ENCODE results near the gene TPPP2.
"Not testable (repeated sequence)": the region's sequence is repeated elsewhere in the genome, so short reads cannot be mapped to it uniquely, and the experiment has no call there.

Gene TPPP2

GRCh38 chr14:21038441-21039422 is 8.7 kb downstream of the TPPP2 start:
- DNase-seq (ENCODE audit: low spot score), result no peak

- peak; percentile 63 for DNase-seq (ENCODE audit: low spot score)
Measured at GRCh38 chr14:21039585-21040369, 9.8 kb downstream of the TPPP2 start.

GRCh38 chr14:21040370-21040925 is 10.4 kb downstream of the TPPP2 start:
- no peak for DNase-seq (ENCODE audit: low spot score)

- DNase-seq (ENCODE audit: low spot score), result not testable (repeated sequence)
Measured at GRCh38 chr14:21040941-21041340, 10.9 kb downstream of the TPPP2 start.

GRCh38 chr14:21041676-21042433 is 11.8 kb downstream of the TPPP2 start, which contains the start of gene RNASE7:
TSS of gene RNASE7 (plus strand) at chr14:21042362. CDS start at chr14:21042993, 631 bp downstream.
- DNase-seq (ENCODE audit: low spot score), result no peak

- no peak for DNase-seq (ENCODE audit: low spot score)
Measured at GRCh38 chr14:21042918-21043317, 12.9 kb downstream of the TPPP2 start.

- no peak for DNase-seq (ENCODE audit: low spot score)
Measured at GRCh38 chr14:21043387-21043973, 13.5 kb downstream of the TPPP2 start.

GRCh38 chr14:21043974-21044618 is 14.1 kb downstream of the TPPP2 start:
- no peak for DNase-seq (ENCODE audit: low spot score)

- no peak for DNase-seq (ENCODE audit: low spot score)
Measured at GRCh38 chr14:21047378-21047781, 17.4 kb downstream of the TPPP2 start.

GRCh38 chr14:21048638-21049037 is 18.6 kb downstream of the TPPP2 start:
- DNase-seq (ENCODE audit: low spot score), result no peak

- no peak for DNase-seq (ENCODE audit: low spot score)
Measured at GRCh38 chr14:21049271-21049673, 19.3 kb downstream of the TPPP2 start.

GRCh38 chr14:21050597-21050996 is 20.6 kb downstream of the TPPP2 start:
- DNase-seq (ENCODE audit: low spot score), result no peak

GRCh38 chr14:21053184-21054122 is 23.4 kb downstream of the TPPP2 start:
- DNase-seq (ENCODE audit: low spot score), result no peak

GRCh38 chr14:21054123-21054767 is 24.2 kb downstream of the TPPP2 start:
- DNase-seq (ENCODE audit: low spot score), result no peak

GRCh38 chr14:21054768-21055145 is 24.7 kb downstream of the TPPP2 start:
- DNase-seq (ENCODE audit: low spot score), result no peak

- DNase-seq (ENCODE audit: low spot score), result no peak
Measured at GRCh38 chr14:21055432-21056117, 25.6 kb downstream of the TPPP2 start.

GRCh38 chr14:21056520-21057163 is 26.6 kb downstream of the TPPP2 start:
- DNase-seq (ENCODE audit: low spot score), result no peak
